Mammary epithelial cell (primary cell): Measurements from ENCODE around the gene SH3BP5L.

Experiments
- CTCF ChIP-seq, 2 donors: IDR thresholded peaks in 1 of 2; conservative IDR thresholded peaks in 1 of 2; 2 replicates each; pipeline ENCODE4 v1.5.1; 2011 to 2012; ENCODE audit warnings: inconsistent platforms in 2 of 2, low read length in 2 of 2, mild to moderate bottlenecking in 2 of 2, control low read depth in 1 of 2, low read depth in 1 of 2; ENCODE audit not compliant: insufficient read depth in 1 of 2; ENCODE audit errors: extremely low read depth in 1 of 2
- EZH2 ChIP-seq: IDR thresholded peaks from 2 replicates; pipeline ENCODE4 v1.6.1; 2012; ENCODE audit warnings: low read length, inconsistent platforms, borderline replicate concordance

GRCh38 chr1:248788327-248788726, 37.4 kb downstream of the SH3BP5L start:
- TF ChIP-seq CTCF (conservative IDR thresholded peaks at IDR 0.05 in 1 of 2, IDR thresholded peaks at IDR 0.05 in 1 of 2; ENCODE audit: extremely low read depth in 1 of 2, insufficient read depth in 1 of 2, low read depth in 1 of 2, low read length in 2 of 2) (no peak), EZH2 (no peak)
